Measurements from ENCODE around the gene ATP8B4. TPM values are rescaled to one million over a fixed set of nuclear protein-coding genes. Genes with fewer than 3 reads are reported as not detected.

ATP8B4 gene
- total RNA-seq, 4 donors from 2014 or later = 2.2 to 9.5 (median 3.0) TPM

- Histone ChIP-seq H3K27ac (no peak overlapping the region), H3K9me3 (no peaks in the 10 kb centered on the region), H3K36me3 (no peaks in the 10 kb centered on the region), H3K4me3 (no peak overlapping the region), H3K4me1 (peaks cover 10% of the 10 kb centered on the region), H3K27me3 (no peaks in the 10 kb centered on the region)
- WGBS = 57% methylated on average over 3 of the region's 3 CpGs
- no peak for DNase-seq (ENCODE audit: low spot score in 2 of 2)
- no peak for TF ChIP-seq POLR2AphosphoS5 (IDR thresholded peaks at IDR 0.05)
- no peak for TF ChIP-seq EP300 (IDR thresholded peaks at IDR 0.05)
- no peak for TF ChIP-seq POLR2A (IDR thresholded peaks at IDR 0.05)
- TF ChIP-seq, protein P1, sequence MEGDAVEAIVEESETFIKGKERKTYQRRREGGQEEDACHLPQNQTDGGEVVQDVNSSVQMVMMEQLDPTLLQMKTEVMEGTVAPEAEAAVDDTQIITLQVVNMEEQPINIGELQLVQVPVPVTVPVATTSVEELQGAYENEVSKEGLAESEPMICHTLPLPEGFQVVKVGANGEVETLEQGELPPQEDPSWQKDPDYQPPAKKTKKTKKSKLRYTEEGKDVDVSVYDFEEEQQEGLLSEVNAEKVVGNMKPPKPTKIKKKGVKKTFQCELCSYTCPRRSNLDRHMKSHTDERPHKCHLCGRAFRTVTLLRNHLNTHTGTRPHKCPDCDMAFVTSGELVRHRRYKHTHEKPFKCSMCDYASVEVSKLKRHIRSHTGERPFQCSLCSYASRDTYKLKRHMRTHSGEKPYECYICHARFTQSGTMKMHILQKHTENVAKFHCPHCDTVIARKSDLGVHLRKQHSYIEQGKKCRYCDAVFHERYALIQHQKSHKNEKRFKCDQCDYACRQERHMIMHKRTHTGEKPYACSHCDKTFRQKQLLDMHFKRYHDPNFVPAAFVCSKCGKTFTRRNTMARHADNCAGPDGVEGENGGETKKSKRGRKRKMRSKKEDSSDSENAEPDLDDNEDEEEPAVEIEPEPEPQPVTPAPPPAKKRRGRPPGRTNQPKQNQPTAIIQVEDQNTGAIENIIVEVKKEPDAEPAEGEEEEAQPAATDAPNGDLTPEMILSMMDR (IDR thresholded peaks at IDR 0.05) = no peak
These were observed 132.7 kb downstream of the ATP8B4 start for GRCh38 chr15:49986326-49986725.

- no peak overlapping the region for H3K27ac ChIP-seq
- no peaks in the 10 kb centered on the region for H3K27me3 ChIP-seq
- H3K36me3 ChIP-seq = no peaks in the 10 kb centered on the region
- H3K4me1 ChIP-seq = peaks cover 10% of the 10 kb centered on the region
- WGBS = 85% methylated on average over 4 of the region's 4 CpGs
- no peak overlapping the region for H3K4me3 ChIP-seq
- DNase-seq (ENCODE audit: low spot score in 2 of 2) = no peak
- H3K9me3 ChIP-seq = no peaks in the 10 kb centered on the region
- TF ChIP-seq POLR2AphosphoS5 (IDR thresholded peaks at IDR 0.05) = no peak
- TF ChIP-seq POLR2A (IDR thresholded peaks at IDR 0.05) = no peak
- no peak for TF ChIP-seq EP300 (IDR thresholded peaks at IDR 0.05)
- TF ChIP-seq, protein P1 (IDR thresholded peaks at IDR 0.05) = no peak
These were observed 133.6 kb downstream of the ATP8B4 start for GRCh38 chr15:49985463-49985862.

DNA sequence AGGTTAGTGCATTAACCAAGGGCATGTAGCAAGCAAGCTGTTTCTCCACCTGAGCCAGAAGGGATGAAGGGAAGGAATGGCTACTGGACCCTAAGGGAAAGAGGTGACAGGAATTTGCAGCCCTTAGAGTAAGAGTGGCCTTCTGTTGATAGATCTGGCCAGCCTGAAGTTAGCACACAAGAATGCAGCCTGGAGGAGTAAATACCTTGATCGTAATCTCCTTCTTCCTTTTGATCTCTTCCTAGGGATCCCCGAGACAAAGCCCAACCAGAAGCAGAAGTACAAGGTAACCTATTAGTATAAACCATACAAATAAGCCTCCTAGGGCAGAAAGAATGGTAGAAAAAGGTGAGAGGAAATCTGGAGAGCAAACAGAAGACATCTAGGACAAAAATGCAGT is 134.6 kb downstream of the ATP8B4 start:
- peaks cover 6% of the 10 kb centered on the region for H3K4me1 ChIP-seq
- DNase-seq (ENCODE audit: low spot score in 2 of 2) = no peak
- H3K27me3 ChIP-seq = no peaks in the 10 kb centered on the region
- no peaks in the 10 kb centered on the region for H3K9me3 ChIP-seq
- no peak for TF ChIP-seq POLR2A (IDR thresholded peaks at IDR 0.05)
- no peak overlapping the region for H3K4me3 ChIP-seq
- no peaks in the 10 kb centered on the region for H3K36me3 ChIP-seq
- H3K27ac ChIP-seq = no peak overlapping the region
- 32% methylated on average over 2 of the region's 2 CpGs for WGBS

DNA sequence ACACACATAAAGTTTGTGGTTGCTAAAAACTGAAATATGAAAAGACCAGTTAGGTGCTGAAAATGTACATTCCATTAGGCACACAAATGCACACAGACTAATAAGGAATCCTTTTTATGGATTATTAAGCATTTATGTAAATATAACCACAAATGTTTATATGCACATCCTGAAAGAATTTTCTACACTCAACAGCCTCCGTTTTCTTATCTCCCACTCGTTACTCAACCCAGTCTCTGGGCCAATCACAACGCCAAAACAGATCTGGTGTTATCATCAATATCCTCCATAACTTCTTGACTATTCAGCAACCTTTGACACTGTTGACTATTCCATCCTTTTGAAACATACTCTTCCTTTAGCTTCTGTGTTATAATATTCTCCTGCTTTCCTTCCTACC is 136.4 kb downstream of the ATP8B4 start:
- 94% methylated on average over 3 of the region's 3 CpGs for WGBS
- Histone ChIP-seq H3K27me3 (no peaks in the 10 kb centered on the region), H3K9me3 (no peaks in the 10 kb centered on the region), H3K27ac (no peak overlapping the region), H3K36me3 (no peaks in the 10 kb centered on the region), H3K4me1 (no peaks in the 10 kb centered on the region), H3K4me3 (no peak overlapping the region)
- DNase-seq (ENCODE audit: low spot score in 2 of 2) = no peak
- no peak for TF ChIP-seq POLR2AphosphoS5 (IDR thresholded peaks at IDR 0.05)
- no peak for TF ChIP-seq EP300 (IDR thresholded peaks at IDR 0.05)
- no peak for TF ChIP-seq POLR2A (IDR thresholded peaks at IDR 0.05)

GRCh38 chr15:49979705-49980382 is 139.2 kb downstream of the ATP8B4 start:
- DNase-seq (ENCODE audit: low spot score in 2 of 2) = no peak
- 83% methylated on average over 2 of the region's 2 CpGs for WGBS
- no peaks in the 10 kb centered on the region for H3K27me3 ChIP-seq
- no peaks in the 10 kb centered on the region for H3K9me3 ChIP-seq
- TF ChIP-seq POLR2A (IDR thresholded peaks at IDR 0.05) (no peak), EP300 (IDR thresholded peaks at IDR 0.05) (no peak), POLR2AphosphoS5 (IDR thresholded peaks at IDR 0.05) (no peak)
- TF ChIP-seq, protein P1 (IDR thresholded peaks at IDR 0.05) = no peak
- no peak overlapping the region for H3K4me3 ChIP-seq
- no peak overlapping the region for H3K27ac ChIP-seq
- H3K36me3 ChIP-seq = no peaks in the 10 kb centered on the region
- H3K4me1 ChIP-seq = no peaks in the 10 kb centered on the region

- H3K36me3 ChIP-seq = no peaks in the 10 kb centered on the region
- no peaks in the 10 kb centered on the region for H3K4me1 ChIP-seq
- TF ChIP-seq POLR2AphosphoS5 (IDR thresholded peaks at IDR 0.05) = no peak
- no peak for TF ChIP-seq EP300 (IDR thresholded peaks at IDR 0.05)
- TF ChIP-seq POLR2A (IDR thresholded peaks at IDR 0.05) = no peak
- TF ChIP-seq, protein P1 (IDR thresholded peaks at IDR 0.05) = no peak
- no peaks in the 10 kb centered on the region for H3K27me3 ChIP-seq
- 37% methylated on average over 2 of the region's 2 CpGs for WGBS
- DNase-seq (ENCODE audit: low spot score in 2 of 2) = no peak
- H3K4me3 ChIP-seq = no peak overlapping the region
- H3K9me3 ChIP-seq = no peaks in the 10 kb centered on the region
- H3K27ac ChIP-seq = no peak overlapping the region
These were observed 140.9 kb downstream of the ATP8B4 start for GRCh38 chr15:49978121-49978520.
